ENCODE results near the gene DGKH.

DGKH gene

GRCh38 chr13:42047561-42048341, 697 bp upstream of the DGKH start:
- no peak for TF ChIP-seq CTCF (IDR thresholded peaks at IDR 0.05; ENCODE audit: insufficient read depth, low read depth, low read length, missing control alignments)
- peak overlapping the region; percentile 86 for H3K4me3 ChIP-seq (ENCODE audit: low read depth, low read length)
- DNase-seq (ENCODE audit: low read depth), result peak; percentile 60

- DNase-seq (ENCODE audit: low read depth), result peak; percentile 63
- no peak for TF ChIP-seq CTCF (IDR thresholded peaks at IDR 0.05; ENCODE audit: insufficient read depth, low read depth, low read length, missing control alignments)
- peak overlapping the region; percentile 86 for H3K4me3 ChIP-seq (ENCODE audit: low read depth, low read length)
Observed at GRCh38 chr13:42048684-42049453, 421 bp downstream of the DGKH start.

- H3K4me3 ChIP-seq (ENCODE audit: low read depth, low read length), result peak overlapping the region; percentile 86
- no peak for TF ChIP-seq CTCF (IDR thresholded peaks at IDR 0.05; ENCODE audit: insufficient read depth, low read depth, low read length, missing control alignments)
- no peak for DNase-seq (ENCODE audit: low read depth)
Observed at GRCh38 chr13:42049454-42049813, 986 bp downstream of the DGKH start.

GRCh38 chr13:42054798-42055499, 6.5 kb downstream of the DGKH start:
- no peak for DNase-seq (ENCODE audit: low read depth)
- no peak overlapping the region for H3K4me3 ChIP-seq (ENCODE audit: low read depth, low read length)
- TF ChIP-seq CTCF (IDR thresholded peaks at IDR 0.05; ENCODE audit: insufficient read depth, low read depth, low read length, missing control alignments), result no peak

- no peak overlapping the region for H3K4me3 ChIP-seq (ENCODE audit: low read depth, low read length)
- DNase-seq (ENCODE audit: low read depth), result no peak
- TF ChIP-seq CTCF (IDR thresholded peaks at IDR 0.05; ENCODE audit: insufficient read depth, low read depth, low read length, missing control alignments), result no peak
Observed at GRCh38 chr13:42055500-42056085, 7.1 kb downstream of the DGKH start.

GRCh38 chr13:42056146-42056545, 7.7 kb downstream of the DGKH start:
- no peak for DNase-seq (ENCODE audit: low read depth)
- TF ChIP-seq CTCF (IDR thresholded peaks at IDR 0.05; ENCODE audit: insufficient read depth, low read depth, low read length, missing control alignments), result no peak
- H3K4me3 ChIP-seq (ENCODE audit: low read depth, low read length), result no peak overlapping the region

All from GM12865 (cell line).